Keratinocyte (primary cell): ENCODE results near the gene TTC28. TPM values are rescaled to one million over a fixed set of nuclear protein-coding genes. Genes with fewer than 3 reads are reported as not detected.
"Not testable (repeated sequence)": the region's sequence is repeated elsewhere in the genome, so short reads cannot be mapped to it uniquely, and the experiment has no call there.

ENCODE experiments used
- DNase-seq: peaks from one replicate; pipeline ENCODE4 v3.0.0-alpha.2; 2011; ENCODE audit warnings: low read depth, missing footprints, low spot score
- FAIRE-seq: peaks from 2 replicates; lab custom pipeline; 2011; peaks lifted over from hg19 to GRCh38; lab: Jason Lieb, UNC
- H2AFZ ChIP-seq: 2 replicates; pipeline ENCODE4 v1.6.0; 2012; ENCODE audit warnings: low read length, control low read depth, inconsistent platforms; ENCODE audit not compliant: control insufficient read depth
- H3K27ac ChIP-seq: 2 replicates; pipeline ENCODE4 v1.5.1; 2011; ENCODE audit warnings: low read length; ENCODE audit not compliant: control insufficient read depth, insufficient read depth
- H3K27me3 ChIP-seq: 3 replicates; pipeline ENCODE4 v1.6.0; 2011; ENCODE audit warnings: low read length; ENCODE audit not compliant: control insufficient read depth, insufficient read depth; ENCODE audit errors: extremely low read depth
- H3K36me3 ChIP-seq, 2 experiments: 2 replicates in 1 of 2; 3 replicates in 1 of 2; pipeline ENCODE4 v1.5.1; 2011; ENCODE audit warnings: low read length in 2 of 2, mild to moderate bottlenecking in 1 of 2; ENCODE audit not compliant: control insufficient read depth in 2 of 2, insufficient read depth in 2 of 2; ENCODE audit errors: extremely low read depth in 1 of 2
- H3K4me1 ChIP-seq: 3 replicates; pipeline ENCODE4 v1.5.1; 2011; ENCODE audit warnings: low read length; ENCODE audit not compliant: control insufficient read depth, insufficient read depth; ENCODE audit errors: extremely low read depth
- H3K4me2 ChIP-seq: 3 replicates; pipeline ENCODE4 v1.6.0; 2011; ENCODE audit warnings: low read depth, low read length; ENCODE audit not compliant: control insufficient read depth, insufficient read depth; ENCODE audit errors: extremely low read depth
- H3K4me3 ChIP-seq, 3 experiments: fragments of 200-600 bp in 1 of 3; sonication (generic) in 1 of 3; 2 replicates in 2 of 3; 3 replicates in 1 of 3; pipeline ENCODE4 v1.5.1; 2011 to 2016; ENCODE audit warnings: low read length in 3 of 3, mild to moderate bottlenecking in 3 of 3, control low read depth in 2 of 3, inconsistent platforms in 1 of 3, low read depth in 1 of 3, mixed read lengths in 1 of 3, mixed run types in 1 of 3, moderate library complexity in 1 of 3; ENCODE audit not compliant: control insufficient read depth in 2 of 3, insufficient read depth in 2 of 3; ENCODE audit errors: extremely low read depth in 1 of 3
- H3K79me2 ChIP-seq: 2 replicates; pipeline ENCODE4 v1.6.0; 2012; ENCODE audit warnings: low read length; ENCODE audit not compliant: control insufficient read depth, insufficient read depth
- H3K9ac ChIP-seq: 3 replicates; pipeline ENCODE4 v1.6.0; 2011; ENCODE audit warnings: low read length; ENCODE audit not compliant: control insufficient read depth, insufficient read depth; ENCODE audit errors: extremely low read depth
- H3K9me1 ChIP-seq: 3 replicates; pipeline ENCODE4 v1.6.0; 2011; ENCODE audit warnings: low read length; ENCODE audit not compliant: control insufficient read depth, insufficient read depth; ENCODE audit errors: extremely low read depth
- H3K9me3 ChIP-seq: 2 replicates; pipeline ENCODE4 v1.5.1; 2012; ENCODE audit warnings: low read depth, low read length; ENCODE audit not compliant: control insufficient read depth
- H4K20me1 ChIP-seq: 3 replicates; pipeline ENCODE4 v1.6.0; 2011; ENCODE audit warnings: low read length; ENCODE audit not compliant: control insufficient read depth, insufficient read depth; ENCODE audit errors: extremely low read depth
- EZH2 ChIP-seq: IDR thresholded peaks from one replicate; pipeline ENCODE4 v1.6.1; 2012; ENCODE audit warnings: inconsistent platforms, mild to moderate bottlenecking, low read length, moderate library complexity
- dilution Hi-C: fragments of 300-500 bp; cut with MboI; formaldehyde crosslinking; loops from one replicate; pipeline ENCODE4 v1.7.0; 2020; ENCODE audit warnings: low sequenced_read_pairs; ENCODE audit not compliant: extremely low pct_ligation_motif_present
- polyA plus RNA-seq, 5 experiments: library from polyadenylated mRNA; depleted of rRNA in 3 of 5; stranded (reverse) in 3 of 5; stranded (forward) in 1 of 5; unstranded in 1 of 5; fragments of >200 nt; gene quantifications; 1 replicate in 1 of 5; 2 replicates in 3 of 5; 3 replicates in 1 of 5; pipeline versions ENCODE4 v1.2.1 to v1.2.3, GENCODE V29; 2011 to 2012; ENCODE audit warnings: missing spikeins in 2 of 5, low read depth in 1 of 5, low replicate concordance in 1 of 5
- TF ChIP-seq, protein P1 (sequence below), 3 experiments: IDR thresholded peaks in 1 of 3; conservative IDR thresholded peaks in 1 of 3; optimal IDR thresholded peaks in 1 of 3; 2 replicates in 2 of 3; 3 replicates in 1 of 3; pipeline versions ENCODE3 to v1.5.1; 2011; ENCODE audit warnings: low read length in 3 of 3, mild to moderate bottlenecking in 3 of 3, moderate library complexity in 2 of 3, control low read depth in 1 of 3, inconsistent platforms in 1 of 3; ENCODE audit not compliant: insufficient read depth in 2 of 3; ENCODE audit errors: extremely low read depth in 1 of 3

The TTC28 gene
- polyA plus RNA-seq, 1 donor (not counting 4 experiments of a cell fraction or from before 2014, with no cell fraction given) = 0.66 TPM

DNA sequence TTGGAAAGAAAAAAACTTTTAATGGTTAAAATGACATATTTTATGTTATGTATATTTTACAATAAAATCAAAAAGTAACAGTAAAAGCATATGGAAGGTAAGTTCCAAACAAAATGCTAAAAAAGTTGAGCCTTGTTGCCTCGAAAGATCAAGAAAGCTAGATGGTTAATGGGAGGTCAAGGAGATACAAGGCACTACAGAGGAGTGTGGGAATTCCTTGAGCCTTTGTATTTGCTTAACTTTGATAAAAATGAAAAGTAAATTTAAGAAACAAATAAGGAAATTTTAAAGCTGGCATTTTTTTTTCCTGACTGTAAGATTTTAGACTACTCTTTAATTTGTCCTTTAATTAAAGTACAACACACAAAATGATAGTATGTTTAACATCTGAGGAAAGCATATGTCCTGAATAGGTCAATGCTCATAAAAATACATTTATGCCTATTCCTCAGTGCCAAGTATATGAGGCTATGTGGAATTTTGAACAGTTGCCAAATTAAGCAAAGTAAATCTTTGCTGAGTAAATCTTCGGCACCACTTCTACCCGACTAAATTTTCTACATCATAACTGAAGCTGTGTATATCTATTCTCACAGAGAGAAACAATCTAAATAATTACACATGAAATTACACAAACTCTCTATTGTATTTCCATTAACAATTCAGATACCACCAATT lies 108.8 kb downstream of the TTC28 start:
- Histone ChIP-seq H3K36me3 (no peaks in the 10 kb centered on the region), H3K79me2 (no peaks in the 10 kb centered on the region), H3K9me1 (no peaks in the 10 kb centered on the region), H3K27me3 (no peaks in the 10 kb centered on the region), H3K4me1 (no peaks in the 10 kb centered on the region), H3K9me3 (no peaks in the 10 kb centered on the region), H2AFZ (no peak overlapping the region), H3K9ac (no peak overlapping the region), H3K4me2 (no peak overlapping the region), H3K27ac (no peak overlapping the region), H4K20me1 (no peaks in the 10 kb centered on the region), H3K4me3 (no peak overlapping the region)
- dilution Hi-C loops = no loop called here
- no peak for DNase-seq
- no peak for FAIRE-seq
- TF ChIP-seq, protein P1, sequence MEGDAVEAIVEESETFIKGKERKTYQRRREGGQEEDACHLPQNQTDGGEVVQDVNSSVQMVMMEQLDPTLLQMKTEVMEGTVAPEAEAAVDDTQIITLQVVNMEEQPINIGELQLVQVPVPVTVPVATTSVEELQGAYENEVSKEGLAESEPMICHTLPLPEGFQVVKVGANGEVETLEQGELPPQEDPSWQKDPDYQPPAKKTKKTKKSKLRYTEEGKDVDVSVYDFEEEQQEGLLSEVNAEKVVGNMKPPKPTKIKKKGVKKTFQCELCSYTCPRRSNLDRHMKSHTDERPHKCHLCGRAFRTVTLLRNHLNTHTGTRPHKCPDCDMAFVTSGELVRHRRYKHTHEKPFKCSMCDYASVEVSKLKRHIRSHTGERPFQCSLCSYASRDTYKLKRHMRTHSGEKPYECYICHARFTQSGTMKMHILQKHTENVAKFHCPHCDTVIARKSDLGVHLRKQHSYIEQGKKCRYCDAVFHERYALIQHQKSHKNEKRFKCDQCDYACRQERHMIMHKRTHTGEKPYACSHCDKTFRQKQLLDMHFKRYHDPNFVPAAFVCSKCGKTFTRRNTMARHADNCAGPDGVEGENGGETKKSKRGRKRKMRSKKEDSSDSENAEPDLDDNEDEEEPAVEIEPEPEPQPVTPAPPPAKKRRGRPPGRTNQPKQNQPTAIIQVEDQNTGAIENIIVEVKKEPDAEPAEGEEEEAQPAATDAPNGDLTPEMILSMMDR (optimal IDR thresholded peaks at IDR 0.05 in 1 of 3, IDR thresholded peaks at IDR 0.05 in 1 of 3, conservative IDR thresholded peaks at IDR 0.05 in 1 of 3; ENCODE audit: extremely low read depth in 1 of 3, insufficient read depth in 2 of 3, low read length in 3 of 3) = no peak
- TF ChIP-seq EZH2 = no peak

DNA sequence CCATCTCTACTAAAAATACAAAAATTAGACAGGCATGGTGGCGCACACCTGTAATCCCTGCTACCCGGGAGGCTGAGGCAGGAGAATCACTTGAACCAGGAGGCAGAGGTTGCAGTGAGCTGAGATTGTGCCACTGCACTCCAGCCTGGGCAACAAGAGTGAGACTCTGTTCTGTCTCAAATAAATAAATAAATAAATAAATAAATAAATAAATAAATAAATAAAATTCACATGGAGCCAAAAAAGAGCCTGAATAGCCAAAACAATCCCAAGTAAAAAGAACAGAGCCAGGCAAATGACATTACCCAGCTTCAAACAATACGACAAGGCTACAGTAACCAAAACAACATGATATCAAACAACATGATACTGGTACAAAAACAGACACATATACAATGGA lies 110.7 kb downstream of the TTC28 start:
- H3K27me3 ChIP-seq, dilution Hi-C loops, FAIRE-seq, H3K9me1 ChIP-seq, H3K4me2 ChIP-seq, H4K20me1 ChIP-seq, H3K9ac ChIP-seq, H3K27ac ChIP-seq, DNase-seq, H3K4me1 ChIP-seq, H3K4me3 ChIP-seq, H3K36me3 ChIP-seq, H2AFZ ChIP-seq, H3K79me2 ChIP-seq, H3K9me3 ChIP-seq: not testable (repeated sequence)

DNA sequence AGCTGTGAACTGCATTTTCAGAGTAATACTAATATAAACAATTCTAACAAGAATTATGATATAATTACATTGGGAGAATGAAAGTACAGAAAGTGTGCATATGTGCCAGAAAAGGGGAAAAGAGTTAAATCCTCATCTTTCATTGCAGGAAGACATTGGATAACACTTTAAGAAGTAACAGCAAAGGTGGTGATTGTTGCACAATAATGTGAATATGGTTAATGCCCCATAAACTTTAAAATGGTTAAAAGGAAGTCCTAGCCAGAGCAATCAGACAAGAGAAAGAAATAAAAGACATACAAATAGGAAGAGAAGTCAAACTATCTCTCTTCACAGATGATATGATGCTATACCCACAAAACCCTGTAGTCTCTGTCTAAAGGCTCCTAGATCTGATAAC lies 111.5 kb downstream of the TTC28 start:
- no peaks in the 10 kb centered on the region for H3K9me1 ChIP-seq
- no peaks in the 10 kb centered on the region for H3K9me3 ChIP-seq
- no peak overlapping the region for H2AFZ ChIP-seq
- TF ChIP-seq, protein P1 (optimal IDR thresholded peaks at IDR 0.05 in 1 of 3, IDR thresholded peaks at IDR 0.05 in 1 of 3, conservative IDR thresholded peaks at IDR 0.05 in 1 of 3; ENCODE audit: extremely low read depth in 1 of 3, insufficient read depth in 2 of 3, low read length in 3 of 3) = no peak
- no peak for TF ChIP-seq EZH2
- H4K20me1 ChIP-seq = no peaks in the 10 kb centered on the region
- H3K4me2 ChIP-seq = no peak overlapping the region
- H3K27me3 ChIP-seq = no peaks in the 10 kb centered on the region
- no peak for FAIRE-seq
- no peak for DNase-seq
- H3K36me3 ChIP-seq = no peaks in the 10 kb centered on the region
- no peaks in the 10 kb centered on the region for H3K4me1 ChIP-seq
- H3K79me2 ChIP-seq = no peaks in the 10 kb centered on the region
- H3K27ac ChIP-seq = no peak overlapping the region
- no peak overlapping the region for H3K9ac ChIP-seq
- H3K4me3 ChIP-seq = no peak overlapping the region
- dilution Hi-C loops = no loop called here

DNA sequence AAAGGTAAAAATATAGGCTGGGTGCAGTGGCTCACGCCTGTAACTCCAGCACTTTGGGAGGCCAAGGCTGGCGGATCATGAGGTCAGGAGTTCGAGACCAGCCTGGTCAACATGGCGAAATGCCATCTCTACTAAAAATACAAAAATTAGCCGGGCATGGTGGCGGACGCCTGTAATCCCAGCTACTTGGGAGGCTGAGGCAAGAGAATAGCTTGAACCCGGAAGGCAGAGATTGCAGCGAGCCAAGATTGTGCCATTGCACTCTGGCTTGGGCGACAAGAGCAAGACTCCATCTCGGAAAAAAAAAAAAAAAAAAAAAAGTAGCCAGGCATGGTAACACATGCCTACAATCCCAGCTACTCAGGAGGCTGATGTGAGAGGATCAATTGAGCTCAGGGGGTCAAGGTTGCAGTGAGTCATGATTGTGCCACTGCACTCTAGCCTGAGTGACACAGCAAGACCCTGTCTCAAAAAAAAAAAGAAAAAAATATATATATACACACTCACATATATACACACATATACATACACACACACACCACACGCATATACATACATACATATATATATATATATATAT lies 112.6 kb downstream of the TTC28 start:
- H3K27me3 ChIP-seq, H3K9me1 ChIP-seq, H2AFZ ChIP-seq, H3K27ac ChIP-seq, H3K9ac ChIP-seq, DNase-seq, H3K79me2 ChIP-seq, H3K4me1 ChIP-seq, H3K4me3 ChIP-seq, FAIRE-seq, dilution Hi-C loops, H3K4me2 ChIP-seq, H3K36me3 ChIP-seq, H4K20me1 ChIP-seq, H3K9me3 ChIP-seq: not testable (repeated sequence)
